Karpas-422 (cell line): ENCODE data around the gene ZNF837. TPM values are rescaled to one million over a fixed set of nuclear protein-coding genes. Genes with fewer than 3 reads are reported as not detected.
"Not testable (repeated sequence)": the region's sequence is repeated elsewhere in the genome, so short reads cannot be mapped to it uniquely, and the experiment has no call there.

ENCODE experiments used
- DNase-seq: peaks from one replicate; pipeline ENCODE4 v3.0.0-alpha.2; 2015
- H2AFZ ChIP-seq: fragments of 200-600 bp; sonication (generic); 2 replicates; pipeline ENCODE4 v1.6.1; 2014; ENCODE audit warnings: antibody characterized with exemption, low read length, mixed read lengths
- H3K27ac ChIP-seq: fragments of 200-600 bp; sonication (generic); 2 replicates; pipeline ENCODE4 v1.5.1; 2014; ENCODE audit warnings: mild to moderate bottlenecking, low read length, moderate library complexity
- H3K27me3 ChIP-seq: fragments of 200-600 bp; sonication (generic); 2 replicates; pipeline ENCODE4 v1.6.1; 2014; ENCODE audit warnings: low read length, mixed read lengths
- H3K36me3 ChIP-seq: fragments of 200-600 bp; sonication (generic); 2 replicates; pipeline ENCODE4 v1.6.1; 2014; ENCODE audit warnings: low read length, mixed read lengths; ENCODE audit not compliant: insufficient read depth
- H3K4me1 ChIP-seq: fragments of 200-600 bp; sonication (generic); 2 replicates; pipeline ENCODE4 v1.6.1; 2014; ENCODE audit warnings: mild to moderate bottlenecking, low read length, mixed read lengths
- H3K4me2 ChIP-seq: fragments of 200-600 bp; sonication (generic); 2 replicates; pipeline ENCODE4 v1.6.1; 2014; ENCODE audit warnings: low read length, low read depth, mild to moderate bottlenecking; ENCODE audit not compliant: poor library complexity, severe bottlenecking
- H3K4me3 ChIP-seq: fragments of 200-600 bp; sonication (generic); 2 replicates; pipeline ENCODE4 v1.5.1; 2014; ENCODE audit warnings: mild to moderate bottlenecking, antibody characterized with exemption, low read length, mixed read lengths
- H3K79me2 ChIP-seq: fragments of 200-600 bp; sonication (generic); 2 replicates; pipeline ENCODE4 v1.6.1; 2014; ENCODE audit warnings: mild to moderate bottlenecking, low read length, mixed read lengths
- H3K9ac ChIP-seq: fragments of 200-600 bp; sonication (generic); 2 replicates; pipeline ENCODE4 v1.6.0; 2014; ENCODE audit warnings: low read length
- H3K9me2 ChIP-seq: fragments of 200-600 bp; sonication (generic), shearing (Covaris generic); replicated peaks from 2 replicates; pipeline ENCODE4 v1.6.0; 2014; ENCODE audit warnings: mild to moderate bottlenecking, low read length, moderate library complexity; ENCODE audit not compliant: insufficient read depth
- H3K9me3 ChIP-seq: fragments of 300-700, 200-600 bp; sonication (generic); 2 replicates; pipeline ENCODE4 v1.6.1; 2014; ENCODE audit warnings: low read length, mixed read lengths
- H4K20me1 ChIP-seq: fragments of 200-600 bp; sonication (generic); 2 replicates; pipeline ENCODE4 v1.6.1; 2014; ENCODE audit warnings: mild to moderate bottlenecking, antibody characterized with exemption, low read length, low read depth; ENCODE audit not compliant: insufficient read depth
- total RNA-seq: library from RNA; depleted of rRNA; stranded (reverse); fragments of >200 nt; shearing (Covaris generic); gene quantifications from 2 replicates; pipeline ENCODE4 v1.2.3, GENCODE V29; 2014; ENCODE audit warnings: low replicate concordance

The ZNF837 gene
- total RNA-seq, 1 experiment from 2014 or later = 0.75 TPM

DNA sequence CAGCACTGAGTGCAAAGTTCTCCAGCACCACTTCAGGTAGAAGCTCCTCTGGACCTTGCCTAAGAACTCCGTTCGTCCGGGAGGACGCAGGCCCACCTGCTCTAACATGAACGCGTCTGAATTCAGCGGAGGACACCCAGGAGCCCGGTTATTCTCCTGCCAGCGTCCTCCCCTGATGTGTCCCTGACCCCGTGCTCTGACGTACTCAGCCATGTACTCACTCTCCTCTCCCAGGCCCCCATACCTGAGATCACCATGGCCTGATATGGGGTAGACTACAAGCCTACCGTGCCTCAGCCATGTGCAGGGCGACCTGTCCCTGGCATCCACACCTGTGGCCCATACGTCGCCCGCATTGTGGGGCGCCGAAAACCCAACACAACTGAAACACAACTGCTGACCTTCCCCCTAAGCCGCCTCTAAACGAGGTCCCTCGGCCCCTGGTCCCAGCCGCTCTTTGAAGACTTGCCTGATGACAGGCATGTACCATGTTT is 26.9 kb upstream of the ZNF837 start:
- Histone ChIP-seq H3K9ac (peak overlapping the region; percentile 78), H3K4me1 (peaks cover 27% of the 10 kb centered on the region), H4K20me1 (no peaks in the 10 kb centered on the region), H3K27me3 (no peaks in the 10 kb centered on the region), H3K79me2 (peaks cover 52% of the 10 kb centered on the region), H3K9me2 (no peaks in the 10 kb centered on the region), H3K36me3 (peaks cover 7% of the 10 kb centered on the region), H2AFZ (no peak overlapping the region), H3K9me3 (no peaks in the 10 kb centered on the region), H3K27ac (peak overlapping the region; percentile 60), H3K4me3 (peak overlapping the region; percentile 94), H3K4me2 (peak overlapping the region; percentile 74)
- DNase-seq = no peak

- peak; percentile 76 for DNase-seq
- Histone ChIP-seq H3K4me3 (peak overlapping the region; percentile 94), H3K36me3 (0 out of 2 replicates have a peak, but pooled peaks cover 3% of the 10 kb centered on the region), H3K4me2 (peak overlapping the region; percentile 74), H3K9me2 (no peaks in the 10 kb centered on the region), H3K9me3 (no peaks in the 10 kb centered on the region), H3K27me3 (no peaks in the 10 kb centered on the region), H4K20me1 (no peaks in the 10 kb centered on the region), H3K79me2 (peaks cover 54% of the 10 kb centered on the region), H3K27ac (peak overlapping the region; percentile 60; the same call in 1 of the 2 replicates), H3K9ac (peak overlapping the region; percentile 78), H3K4me1 (peaks cover 34% of the 10 kb centered on the region), H2AFZ (no peak overlapping the region)
Observed at GRCh38 chr19:58406818-58407657, 26.2 kb upstream of the ZNF837 start.

DNA sequence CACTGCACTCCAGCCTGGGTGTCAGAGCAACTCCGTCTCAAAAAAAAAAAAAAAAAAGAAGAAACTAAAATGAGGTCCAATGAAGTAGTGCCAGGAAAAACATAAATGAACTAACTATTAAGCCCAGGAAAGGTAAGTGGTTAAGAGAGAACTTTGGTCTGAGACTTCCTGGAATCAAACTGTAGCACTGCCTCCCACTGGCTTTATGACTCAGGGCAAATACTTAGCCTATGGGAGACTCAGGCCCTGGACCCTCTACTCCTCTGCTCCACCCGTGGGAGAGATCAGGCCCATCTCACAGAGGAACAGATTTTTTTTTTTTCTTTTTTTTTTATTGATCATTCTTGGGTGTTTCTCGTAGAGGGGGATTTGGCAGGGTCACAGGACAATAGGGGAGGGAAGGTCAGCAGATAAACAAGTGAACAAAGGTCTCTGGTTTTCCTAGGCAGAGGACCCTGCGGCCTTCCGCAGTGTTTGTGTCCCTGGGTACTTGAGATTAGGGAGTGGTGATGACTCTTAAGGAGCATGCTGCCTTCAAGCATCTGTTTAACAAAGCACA is 23.2 kb upstream of the ZNF837 start:
- H3K79me2 ChIP-seq = peaks cover 34% of the 10 kb centered on the region
- not testable (repeated sequence) for H2AFZ ChIP-seq, DNase-seq, H3K27ac ChIP-seq, H3K4me3 ChIP-seq, H3K9me2 ChIP-seq, H3K4me2 ChIP-seq, H4K20me1 ChIP-seq, H3K9me3 ChIP-seq, H3K27me3 ChIP-seq, H3K9ac ChIP-seq, H3K36me3 ChIP-seq
- peaks cover 36% of the 10 kb centered on the region for H3K4me1 ChIP-seq

- H3K9me3 ChIP-seq = no peaks in the 10 kb centered on the region
- H3K79me2 ChIP-seq = peaks cover 19% of the 10 kb centered on the region
- H3K9me2 ChIP-seq = no peaks in the 10 kb centered on the region
- H3K4me1 ChIP-seq = peaks cover 27% of the 10 kb centered on the region
- H3K9ac ChIP-seq = peak overlapping the region; percentile 89
- H3K36me3 ChIP-seq = no peaks in the 10 kb centered on the region
- peak overlapping the region; percentile 95 for H3K4me2 ChIP-seq
- no peaks in the 10 kb centered on the region for H4K20me1 ChIP-seq
- peak overlapping the region; percentile 57; the same call in 1 of the 2 replicates for H3K27ac ChIP-seq
- no peaks in the 10 kb centered on the region for H3K27me3 ChIP-seq
- no peak overlapping the region for H2AFZ ChIP-seq
- H3K4me3 ChIP-seq = peak overlapping the region; percentile 86
- DNase-seq = no peak
Observed at GRCh38 chr19:58401840-58402421, 21.1 kb upstream of the ZNF837 start.

DNA sequence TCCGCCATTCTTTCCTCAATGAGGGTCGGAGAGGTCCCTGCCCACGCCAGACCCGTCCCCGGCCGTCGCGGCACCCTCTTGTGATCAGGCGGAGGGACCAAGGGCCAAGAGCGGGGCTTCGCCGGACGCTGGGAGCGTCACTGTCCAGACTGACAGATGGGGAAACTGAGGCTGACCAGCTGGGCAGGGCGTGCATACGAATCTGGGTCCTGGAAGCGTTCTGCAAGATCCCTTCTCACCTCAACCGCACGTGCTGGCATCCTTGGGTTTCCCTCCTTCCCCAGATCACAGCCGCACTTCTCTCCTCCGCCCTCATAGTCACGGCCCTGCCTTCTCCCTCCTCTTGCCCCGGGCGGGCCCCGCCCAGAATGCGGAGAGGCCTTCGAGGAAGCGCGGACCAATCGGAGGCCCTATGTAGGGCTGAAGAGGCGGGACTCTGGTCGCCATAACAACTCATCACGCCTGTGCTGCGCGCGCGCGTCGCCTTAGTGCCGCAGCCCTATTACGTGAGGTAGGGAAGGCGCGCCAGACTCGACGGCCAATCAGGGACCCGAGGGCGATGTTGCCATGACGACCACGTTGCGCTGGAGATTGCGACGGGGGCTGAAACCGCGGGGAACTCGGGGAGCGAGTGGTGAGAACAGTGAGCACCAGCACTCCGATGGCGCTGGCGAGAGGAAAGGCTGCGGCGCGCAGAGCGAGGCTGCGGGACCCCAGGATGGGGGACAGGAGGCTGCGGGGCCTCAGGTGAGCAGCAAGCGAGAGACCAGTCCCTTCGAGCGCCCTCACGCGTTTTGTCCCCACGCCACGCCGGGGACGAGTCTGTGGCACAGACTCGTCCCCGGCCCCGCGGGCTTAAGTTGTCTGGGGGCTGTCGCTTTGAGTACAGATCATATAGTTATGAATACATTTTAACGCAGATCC is 20.3 kb upstream of the ZNF837 start:
- Histone ChIP-seq H3K79me2 (peaks cover 19% of the 10 kb centered on the region), H3K4me2 (peak overlapping the region; percentile 95), H3K9ac (peak overlapping the region; percentile 89), H3K27ac (peak overlapping the region; percentile 57), H3K27me3 (no peaks in the 10 kb centered on the region), H2AFZ (no peak overlapping the region), H3K4me3 (peak overlapping the region; percentile 86), H4K20me1 (no peaks in the 10 kb centered on the region), H3K9me3 (no peaks in the 10 kb centered on the region), H3K4me1 (peaks cover 23% of the 10 kb centered on the region), H3K9me2 (no peaks in the 10 kb centered on the region), H3K36me3 (no peaks in the 10 kb centered on the region)
- peak; percentile 100 for DNase-seq

GRCh38 chr19:58400316-58400915 is 19.6 kb upstream of the ZNF837 start:
- H3K27ac ChIP-seq = no peak overlapping the region
- peaks cover 19% of the 10 kb centered on the region for H3K79me2 ChIP-seq
- no peak for DNase-seq
- peaks cover 23% of the 10 kb centered on the region for H3K4me1 ChIP-seq
- no peaks in the 10 kb centered on the region for H3K27me3 ChIP-seq
- no peaks in the 10 kb centered on the region for H3K9me2 ChIP-seq
- no peaks in the 10 kb centered on the region for H3K9me3 ChIP-seq
- H3K9ac ChIP-seq = peak overlapping the region; percentile 70
- peak overlapping the region; percentile 66 for H3K4me3 ChIP-seq
- H4K20me1 ChIP-seq = no peaks in the 10 kb centered on the region
- H2AFZ ChIP-seq = no peak overlapping the region
- no peaks in the 10 kb centered on the region; the same call in 1 of the 2 replicates for H3K36me3 ChIP-seq
- peak overlapping the region; percentile 80 for H3K4me2 ChIP-seq

- Histone ChIP-seq H3K4me2 (no peak overlapping the region), H3K27me3 (no peaks in the 10 kb centered on the region), H3K9me3 (no peaks in the 10 kb centered on the region), H3K4me1 (peaks cover 23% of the 10 kb centered on the region), H3K36me3 (peaks cover 4% of the 10 kb centered on the region; the same call in 1 of the 2 replicates), H3K9me2 (no peaks in the 10 kb centered on the region), H4K20me1 (0 out of 2 replicates have a peak, but pooled peaks cover 4% of the 10 kb centered on the region), H3K79me2 (peaks cover 19% of the 10 kb centered on the region), H3K4me3 (no peak overlapping the region), H3K27ac (no peak overlapping the region), H3K9ac (peak overlapping the region; percentile 70), H2AFZ (no peak overlapping the region)
- DNase-seq = no peak
Observed at GRCh38 chr19:58399903-58400302, 19.1 kb upstream of the ZNF837 start.
